GM23338 (cell line): ENCODE data around the gene CDK13. TPM values are rescaled to one million over a fixed set of nuclear protein-coding genes. Genes with fewer than 3 reads are reported as not detected.

ENCODE experiments used
- ATAC-seq: fragments of 200-7000 bp; cut with Tn5 transposase; 3 replicates; pipeline ENCODE4 v1.9.1; 2020
- DNase-seq: peaks from one replicate; pipeline ENCODE4 v3.0.0-alpha.2; 2015; ENCODE audit warnings: low spot score
- H2AFZ ChIP-seq: fragments of 200-600 bp; sonication (generic); 2 replicates; pipeline ENCODE4 v1.8.0; 2016; ENCODE audit warnings: antibody characterized with exemption, mild to moderate bottlenecking, moderate library complexity
- H3F3A ChIP-seq: fragments of 200-600 bp; sonication (generic); replicated peaks from 2 replicates; pipeline ENCODE4 v1.8.0; 2017; ENCODE audit warnings: antibody characterized with exemption, mixed run types, low read depth
- H3K27ac ChIP-seq: fragments of 200-600 bp; sonication (generic); 2 replicates; pipeline ENCODE4 v1.6.1; 2016; ENCODE audit warnings: low read depth
- H3K27me3 ChIP-seq: fragments of 200-600 bp; sonication (generic); 2 replicates; pipeline ENCODE4 v1.8.0; 2016; ENCODE audit warnings: mild to moderate bottlenecking, mixed run types, moderate library complexity; ENCODE audit not compliant: insufficient read depth
- H3K36me3 ChIP-seq: fragments of 200-600 bp; sonication (generic); 2 replicates; pipeline ENCODE4 v1.8.0; 2016; ENCODE audit warnings: mild to moderate bottlenecking; ENCODE audit not compliant: insufficient read depth
- H3K4me1 ChIP-seq: fragments of 200-600 bp; sonication (generic); 2 replicates; pipeline ENCODE4 v1.8.0; 2016; ENCODE audit warnings: mild to moderate bottlenecking, moderate library complexity; ENCODE audit not compliant: insufficient read depth
- H3K4me2 ChIP-seq: fragments of 200-600 bp; sonication (generic); 2 replicates; pipeline ENCODE4 v1.7.1; 2017; ENCODE audit warnings: mixed run types
- H3K4me3 ChIP-seq: fragments of 200-600 bp; sonication (generic); 2 replicates; pipeline ENCODE4 v1.6.1; 2016; ENCODE audit warnings: mixed run types
- H3K79me2 ChIP-seq: fragments of 200-600 bp; sonication (generic); replicated peaks from 2 replicates; pipeline ENCODE4 v1.8.0; 2017; ENCODE audit warnings: mild to moderate bottlenecking; ENCODE audit not compliant: insufficient read depth
- H3K9me2 ChIP-seq: fragments of 200-600 bp; sonication (generic); 2 replicates; pipeline ENCODE4 v1.8.0; 2017; ENCODE audit not compliant: insufficient read depth
- H4K20me1 ChIP-seq: fragments of 200-600 bp; sonication (generic); replicated peaks from 2 replicates; pipeline ENCODE4 v1.8.0; 2017; ENCODE audit warnings: mild to moderate bottlenecking; ENCODE audit not compliant: insufficient read depth
- H3K27ac Mint-ChIP-seq: 2 replicates; pipeline ENCODE4 v1.8.0; 2020; ENCODE audit warnings: inconsistent platforms, mild to moderate bottlenecking, moderate library complexity, mixed read lengths
- H3K27me3 Mint-ChIP-seq: 3 replicates; pipeline ENCODE4 v1.8.0; 2022; ENCODE audit warnings: low read depth, mild to moderate bottlenecking, moderate library complexity, mixed read lengths, inconsistent platforms; ENCODE audit not compliant: insufficient read depth, poor library complexity
- H3K36me3 Mint-ChIP-seq: 3 replicates; pipeline ENCODE4 v1.8.0; 2021; ENCODE audit warnings: low read depth, mild to moderate bottlenecking, inconsistent platforms, moderate library complexity, mixed read lengths
- H3K4me1 Mint-ChIP-seq: 3 replicates; pipeline ENCODE4 v1.8.0; 2020; ENCODE audit warnings: mild to moderate bottlenecking, inconsistent platforms, mixed read lengths
- H3K4me3 Mint-ChIP-seq: 3 replicates; pipeline ENCODE4 v1.8.0; 2021; ENCODE audit warnings: moderate library complexity, mild to moderate bottlenecking, inconsistent platforms, mixed read lengths
- H3K9me3 Mint-ChIP-seq: 3 replicates; pipeline ENCODE4 v1.8.0; 2020; ENCODE audit warnings: moderate library complexity, mild to moderate bottlenecking, inconsistent platforms, mixed read lengths
- CREB1 ChIP-seq: fragments of 250-450 bp; sonication (Bioruptor Pico); IDR thresholded peaks from 2 replicates; pipeline ENCODE4 v1.5.0; 2020; ENCODE audit warnings: low read depth, mild to moderate bottlenecking, moderate library complexity
- EZH2 ChIP-seq: fragments of 200-600 bp; sonication (generic); IDR thresholded peaks from one replicate; pipeline ENCODE4 v1.8.0; 2017; ENCODE audit warnings: antibody characterized with exemption, mild to moderate bottlenecking, low read depth; ENCODE audit not compliant: unreplicated experiment
- EZH2phosphoT487 ChIP-seq: fragments of 200-600 bp; sonication (generic); IDR thresholded peaks from one replicate; pipeline ENCODE4 v1.8.1; 2018; ENCODE audit warnings: antibody characterized with exemption; ENCODE audit not compliant: unreplicated experiment
- JUNB ChIP-seq: IDR thresholded peaks from one replicate; pipeline ENCODE4 v1.6.1; 2016; ENCODE audit warnings: antibody characterized with exemption; ENCODE audit not compliant: unreplicated experiment
- NANOG ChIP-seq: IDR thresholded peaks from 2 replicates; pipeline ENCODE4 v1.6.1; 2016; ENCODE audit warnings: antibody characterized with exemption, borderline replicate concordance
- STAT1 ChIP-seq: IDR thresholded peaks from one replicate; pipeline ENCODE4 v1.6.1; 2016; ENCODE audit warnings: antibody characterized with exemption; ENCODE audit not compliant: unreplicated experiment
- ZNF114 ChIP-seq: fragments of 250-450 bp; sonication (Bioruptor Pico); IDR thresholded peaks from 2 replicates; pipeline ENCODE4 v1.5.0; 2020; ENCODE audit warnings: mild to moderate bottlenecking, moderate library complexity
- ZNF331 ChIP-seq: fragments of 250-450 bp; sonication (Bioruptor Pico); IDR thresholded peaks from 2 replicates; pipeline ENCODE4 v1.5.0; 2020; ENCODE audit warnings: low read depth, mild to moderate bottlenecking, moderate library complexity
- ZNF462 ChIP-seq: fragments of 250-450 bp; sonication (Bioruptor Pico); IDR thresholded peaks from 2 replicates; pipeline ENCODE4 v1.5.0; 2020; ENCODE audit warnings: mild to moderate bottlenecking, moderate library complexity
- polyA plus RNA-seq: library from polyadenylated mRNA; unstranded; fragments of >200 nt; fragmentation: Nextera tagmentation; extraction: Ambion mirVana; gene quantifications from 2 replicates; pipeline ENCODE4 v1.2.1, GENCODE V29; 2016
- total RNA-seq: library from RNA; depleted of rRNA; stranded (reverse); fragments of >200 nt; shearing (Covaris generic); gene quantifications from 2 replicates; pipeline ENCODE4 v1.2.3, GENCODE V29; 2014

Gene CDK13
- total and polyA plus RNA-seq, 2 experiments from 2014 or later: 39.4 to 80.2 TPM

GRCh38 chr7:40003597-40003996 lies 53.5 kb downstream of the CDK13 start:
- Mint-ChIP-seq H3K27ac (no peak overlapping the region), H3K9me3 (no peaks in the 10 kb centered on the region), H3K4me1 (peaks cover 8% of the 10 kb centered on the region; the same call in 2 of the 3 replicates), H3K27me3 (peaks cover 1% of the 10 kb centered on the region), H3K36me3 (peaks cover 3% of the 10 kb centered on the region; the same call in 2 of the 3 replicates), H3K4me3 (no peak overlapping the region)
- Histone ChIP-seq H4K20me1 (0 out of 2 replicates have a peak, but pooled peaks cover 4% of the 10 kb centered on the region), H3K4me2 (no peak overlapping the region), H3K27ac (no peak overlapping the region), H3K9me2 (no peaks in the 10 kb centered on the region), H3K36me3 (no peaks in the 10 kb centered on the region; the same call in 1 of the 2 replicates), H3K4me1 (peaks cover 13% of the 10 kb centered on the region), H3F3A (no peaks in the 10 kb centered on the region), H2AFZ (no peak overlapping the region), H3K79me2 (no peaks in the 10 kb centered on the region), H3K4me3 (no peak overlapping the region), H3K27me3 (no peaks in the 10 kb centered on the region)
- TF ChIP-seq EZH2: no peak
- no peak for TF ChIP-seq EZH2phosphoT487
- TF ChIP-seq ZNF462 (CRISPR knock-in tag): no peak
- TF ChIP-seq STAT1: no peak
- TF ChIP-seq ZNF114: no peak
- TF ChIP-seq JUNB: no peak
- TF ChIP-seq NANOG: no peak
- TF ChIP-seq CREB1 (CRISPR knock-in tag): no peak
- no peak for TF ChIP-seq ZNF331
- DNase-seq (no peak), ATAC-seq (no peak)
